SK-MEL-5 (cell line): ENCODE data around the gene GOT1. TPM values are rescaled to one million over a fixed set of nuclear protein-coding genes. Genes with fewer than 3 reads are reported as not detected.

Experiments used
- DNase-seq: peaks from one replicate; pipeline ENCODE4 v3.0.0-alpha.2; 2016; ENCODE audit warnings: low read depth, low spot score
- in situ Hi-C: cut with HindIII; loops from 2 replicates; pipeline ENCODE4 v1.10.0; 2016; ENCODE audit warnings: low sequenced_read_pairs, high pct_unique_total_duplicates, low pct_unique_long_range_greater_than_20kb
- total RNA-seq: library from RNA; depleted of rRNA; stranded (reverse); fragments of >200 nt; shearing (Covaris generic); gene quantifications from 2 replicates; pipeline ENCODE4 v1.2.3, GENCODE V29; 2014

GOT1 gene
- total RNA-seq, 1 experiment from 2014 or later, result 37.0 TPM

- DNase-seq, result no peak
- in situ Hi-C loops, result no loop called here
Observed at GRCh38 chr10:99374972-99375371, 55.5 kb downstream of the GOT1 start.

DNA sequence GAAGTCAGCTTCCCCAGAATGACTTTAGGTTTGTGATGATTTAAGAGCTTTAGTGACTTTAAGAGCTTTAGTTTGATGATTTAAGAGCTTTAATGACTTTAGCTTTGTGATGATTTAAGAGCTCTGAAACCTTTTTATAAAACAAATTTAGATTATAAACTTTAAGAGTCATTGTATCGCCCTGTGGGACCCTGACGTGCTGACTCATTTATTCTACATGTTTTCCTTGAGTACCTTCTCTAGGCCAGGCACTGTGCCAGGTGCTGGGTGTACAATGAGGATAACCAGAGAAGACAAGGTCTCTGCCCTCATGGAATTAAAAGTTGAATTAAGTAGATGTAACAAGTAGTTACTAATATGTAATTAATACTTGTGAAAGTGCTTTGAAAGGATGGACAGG lies 55.9 kb downstream of the GOT1 start:
- no peak for DNase-seq
- in situ Hi-C loops, result no loop called here

DNA sequence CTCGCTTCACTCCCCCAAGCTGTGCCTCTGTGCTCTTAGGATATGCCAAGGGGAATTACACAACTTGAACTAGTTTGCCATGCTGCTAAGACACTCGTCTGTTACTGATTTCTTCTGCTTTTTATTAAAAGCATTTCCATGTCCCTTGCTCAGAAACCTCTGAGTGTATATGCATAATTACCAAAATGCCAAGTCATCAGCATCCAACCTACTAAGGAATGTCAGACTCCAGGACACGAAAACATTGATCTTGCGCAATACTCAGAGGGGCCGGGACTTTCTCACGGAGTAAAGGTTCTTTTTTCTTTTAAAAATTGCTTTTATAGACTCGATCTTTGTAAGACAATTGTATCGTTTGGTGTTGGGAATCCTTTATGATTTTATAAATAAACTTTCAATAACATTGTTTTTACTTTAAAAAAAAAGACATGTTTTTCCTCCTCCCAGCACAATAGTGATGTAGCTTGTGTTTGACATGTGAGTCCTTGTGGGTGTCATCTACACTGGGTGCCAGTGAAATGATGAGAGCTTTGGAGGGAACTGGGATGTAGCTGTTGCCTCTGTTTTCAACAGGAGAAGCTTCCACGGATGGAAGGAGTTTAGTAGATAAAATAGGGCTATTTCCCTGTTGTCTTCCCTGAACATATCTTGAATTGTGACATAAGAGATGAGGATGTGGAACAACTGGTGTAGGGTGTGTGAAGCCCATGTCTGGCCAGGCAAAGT lies 57.7 kb downstream of the GOT1 start:
- in situ Hi-C loops, result no loop called here
- no peak for DNase-seq

- in situ Hi-C loops, result no loop called here
- DNase-seq, result peak; percentile 58
Observed at GRCh38 chr10:99370993-99371392, 59.4 kb downstream of the GOT1 start.

GRCh38 chr10:99369551-99369950 lies 60.9 kb downstream of the GOT1 start:
- no peak for DNase-seq
- in situ Hi-C loops, result no loop called here

DNA sequence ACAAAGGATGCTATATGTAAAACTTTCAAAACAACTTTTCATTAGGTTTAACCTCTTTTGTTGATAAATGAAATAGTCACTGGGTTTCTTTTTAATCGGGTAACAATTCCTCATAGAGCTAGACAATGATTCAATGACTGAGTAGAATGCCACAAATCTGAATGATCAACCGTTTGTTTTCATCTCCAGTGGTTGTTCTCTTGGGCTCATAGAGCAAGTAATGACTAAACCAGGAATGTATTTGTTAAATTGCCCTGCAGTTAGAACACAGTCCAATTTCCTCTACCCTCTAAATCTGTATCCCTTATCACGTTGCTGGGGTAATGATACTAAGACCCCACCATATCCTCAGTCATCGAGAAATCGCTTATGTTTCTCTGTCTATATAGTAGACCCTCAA lies 61.3 kb downstream of the GOT1 start:
- in situ Hi-C loops, result no loop called here
- DNase-seq, result no peak

DNA sequence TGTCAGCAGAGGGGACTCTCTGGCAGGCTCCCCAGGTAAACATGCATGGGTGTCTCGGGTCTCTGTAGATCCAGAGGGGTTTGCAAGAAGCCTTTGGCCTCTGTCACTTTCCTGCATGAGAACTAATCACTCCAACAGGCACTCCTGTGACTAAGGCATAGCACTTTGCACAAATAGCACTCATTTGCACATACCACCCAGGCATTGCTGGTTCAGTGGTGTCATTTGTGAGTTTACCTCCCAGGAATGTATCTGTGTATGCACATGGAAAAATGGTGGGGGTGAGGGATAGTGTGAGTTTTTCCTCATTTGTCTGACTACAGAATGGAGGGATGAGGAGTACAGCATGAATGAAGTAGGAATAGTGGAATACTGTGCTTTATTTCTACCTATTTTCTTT lies 61.8 kb downstream of the GOT1 start:
- no peak for DNase-seq
- in situ Hi-C loops, result no loop called here

DNA sequence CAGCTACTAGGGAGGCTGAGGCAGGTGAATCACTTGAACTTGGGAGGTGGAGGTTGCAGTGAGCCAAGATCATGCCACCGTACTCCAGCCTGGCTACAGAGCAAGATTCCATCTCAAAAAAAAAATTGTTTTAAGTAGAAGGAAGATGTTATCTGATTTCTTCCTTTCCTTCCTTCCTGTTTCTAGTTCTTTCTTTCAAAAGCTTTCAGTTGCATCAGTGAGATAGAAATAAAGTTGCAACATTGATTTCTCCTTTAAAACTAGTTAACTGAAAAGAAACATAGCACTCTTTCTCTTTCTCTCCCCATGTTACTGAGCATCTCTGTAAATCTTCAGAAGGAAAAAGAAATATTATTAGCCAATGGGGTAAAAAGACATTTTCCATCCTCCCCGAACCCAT lies 63.8 kb downstream of the GOT1 start:
- DNase-seq, result no peak
- in situ Hi-C loops, result no loop called here

DNA sequence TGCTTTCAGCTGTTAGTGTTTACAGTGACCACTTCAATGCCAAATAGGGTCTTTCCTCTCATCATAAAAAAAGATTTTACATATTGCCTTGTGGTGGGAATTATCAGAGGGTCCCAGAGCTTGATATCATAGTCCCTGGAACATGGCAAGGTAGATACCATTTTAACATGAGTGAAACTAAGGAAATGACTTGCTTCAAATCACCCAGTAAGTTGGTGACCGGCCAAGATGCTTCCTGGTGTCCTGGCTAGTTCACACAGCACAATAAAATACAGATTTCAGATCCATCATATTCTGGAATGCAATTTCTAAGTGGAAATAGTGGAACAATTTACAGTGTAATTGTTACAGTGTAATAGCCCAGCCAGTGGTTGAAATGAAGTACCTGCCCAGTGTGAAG lies 64.7 kb downstream of the GOT1 start:
- in situ Hi-C loops, result no loop called here
- no peak for DNase-seq

DNA sequence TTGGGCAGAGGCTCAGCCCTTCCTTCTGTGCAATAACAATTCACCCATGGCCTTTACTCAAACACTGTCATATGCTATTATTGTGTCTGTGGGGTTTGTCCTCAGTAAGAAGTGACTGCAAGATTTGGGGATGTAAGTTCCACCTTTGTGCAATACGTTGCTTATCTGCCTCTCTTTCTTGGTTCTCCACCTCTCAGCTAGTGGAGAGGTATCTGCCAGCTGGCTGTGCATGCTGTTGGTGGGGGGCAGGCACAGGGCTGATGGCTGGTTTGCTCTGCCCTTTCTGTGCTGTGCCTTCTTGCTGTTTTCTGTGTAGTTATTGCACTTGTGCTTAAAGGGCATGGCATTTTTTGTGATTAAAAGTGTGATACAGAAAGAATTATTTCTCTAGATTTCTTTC lies 65.1 kb downstream of the GOT1 start:
- no peak for DNase-seq
- in situ Hi-C loops, result no loop called here

- in situ Hi-C loops, result no loop called here
- DNase-seq, result no peak
Observed at GRCh38 chr10:99364125-99364524, 66.3 kb downstream of the GOT1 start.

- no peak for DNase-seq
Observed at GRCh38 chr10:99360934-99361333, 69.5 kb downstream of the GOT1 start.

GRCh38 chr10:99358101-99358500 lies 72.3 kb downstream of the GOT1 start:
- in situ Hi-C loops, result no loop called here
- no peak for DNase-seq

More at GRCh38 chr10:99360934-99361333, 69.5 kb downstream of the GOT1 start:
- in situ Hi-C loops, result no loop called here

GRCh38 chr10:99357691-99358090 lies 72.7 kb downstream of the GOT1 start:
- in situ Hi-C loops, result no loop called here

GRCh38 chr10:99353182-99353581 lies 77.2 kb downstream of the GOT1 start:
- no peak for DNase-seq
- in situ Hi-C loops, result no loop called here

More at GRCh38 chr10:99357691-99358090, 72.7 kb downstream of the GOT1 start:
- DNase-seq, result no peak

DNA sequence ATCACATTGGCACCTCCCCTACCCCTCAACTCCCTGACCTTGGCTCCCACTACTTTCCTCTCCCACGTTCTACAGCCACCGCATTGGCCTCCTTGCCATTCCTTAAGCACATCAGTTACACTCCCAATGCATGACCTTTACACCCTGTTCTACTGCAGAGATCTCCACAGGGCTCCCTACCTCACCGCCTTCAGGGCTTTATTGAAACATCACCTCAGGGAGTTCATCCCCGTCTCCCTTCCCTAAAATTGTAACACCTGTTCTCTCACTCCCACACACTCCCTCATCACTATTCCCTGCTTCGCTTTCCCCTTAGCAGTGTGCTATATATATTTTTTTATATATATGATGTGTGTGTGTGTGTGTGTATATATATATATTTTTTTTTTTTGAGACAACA lies 82.8 kb downstream of the GOT1 start:
- in situ Hi-C loops, result no loop called here
- no peak for DNase-seq
